H1 (cell line): Measurements from ENCODE around the gene TAF9. TPM values are rescaled to one million over a fixed set of nuclear protein-coding genes. Genes with fewer than 3 reads are reported as not detected.

Experiments used
- CTCF ChIA-PET: fragments of 300-600 bp; sonication (Branson Sonifier 250); formaldehyde crosslinking; loops from one replicate; lab custom pipeline; 2021; ENCODE audit not compliant: partially characterized antibody; lab: Charles Lee
- POLR2A ChIA-PET: fragments of 300-600 bp; sonication (Branson Sonifier 250); formaldehyde crosslinking; loops from one replicate; lab custom pipeline; 2021; ENCODE audit warnings: inconsistent platforms; ENCODE audit not compliant: partially characterized antibody; lab: Charles Lee
- DNase-seq, 2 experiments: peaks; one replicate each; pipeline versions ENCODE4 v3.0.0 to v3.0.0-alpha.2; 2010 to 2022; ENCODE audit warnings: low spot score in 2 of 2, low read depth in 1 of 2, mixed read lengths in 1 of 2
- FAIRE-seq: peaks from 2 replicates; lab custom pipeline; 2011; peaks lifted over from hg19 to GRCh38; lab: Jason Lieb, UNC
- H2AFZ ChIP-seq: 2 replicates; pipeline ENCODE4 v1.8.1; 2012; ENCODE audit warnings: low read length, inconsistent platforms
- H2AK5ac ChIP-seq: 2 replicates; pipeline ENCODE4 v1.6.1; 2013; ENCODE audit warnings: low read depth, low read length
- H2BK120ac ChIP-seq: replicated peaks from 2 replicates; pipeline ENCODE3; 2013; ENCODE audit warnings: low read depth, low read length, inconsistent platforms
- H2BK12ac ChIP-seq: 2 replicates; pipeline ENCODE4 v1.6.1; 2013; ENCODE audit warnings: low read depth, low read length
- H2BK15ac ChIP-seq: 2 replicates; pipeline ENCODE4 v1.6.1; 2013; ENCODE audit warnings: low read length
- H2BK20ac ChIP-seq: 2 replicates; pipeline ENCODE4 v1.6.1; 2013; ENCODE audit warnings: low read length
- H2BK5ac ChIP-seq: 2 replicates; pipeline ENCODE4 v1.6.1; 2013; ENCODE audit warnings: low read depth, low read length
- H3K14ac ChIP-seq: 2 replicates; pipeline ENCODE4 v1.6.1; 2013; ENCODE audit warnings: inconsistent platforms; ENCODE audit not compliant: insufficient read length
- H3K18ac ChIP-seq: 2 replicates; pipeline ENCODE4 v1.6.1; 2013; ENCODE audit warnings: low read length; ENCODE audit errors: extremely low read depth
- H3K23ac ChIP-seq: 2 replicates; pipeline ENCODE4 v1.6.1; 2013; ENCODE audit warnings: inconsistent platforms; ENCODE audit not compliant: insufficient read length
- H3K23me2 ChIP-seq: 2 replicates; pipeline ENCODE4 v1.6.1; 2013; ENCODE audit warnings: low read depth, low read length
- H3K27ac ChIP-seq: 2 replicates; pipeline ENCODE4 v1.6.1; 2011; ENCODE audit warnings: low read depth, low read length, inconsistent platforms
- H3K27me3 ChIP-seq, 4 experiments: replicated peaks in 1 of 4; 1 replicate in 1 of 4; 2 replicates in 3 of 4; pipeline versions ENCODE4 v1.6.1 to v1.8.1; 2011 to 2013; ENCODE audit warnings: low read length in 3 of 4, mild to moderate bottlenecking in 3 of 4, inconsistent platforms in 2 of 4, mixed read lengths in 2 of 4, moderate library complexity in 1 of 4; ENCODE audit not compliant: control insufficient read depth in 3 of 4, insufficient read depth in 3 of 4; ENCODE audit errors: extremely low read depth in 1 of 4
- H3K36me3 ChIP-seq, 4 experiments: 2 replicates each; pipeline versions ENCODE4 v1.6.1 to v1.8.1; 2011 to 2013; ENCODE audit warnings: mild to moderate bottlenecking in 4 of 4, low read length in 3 of 4, moderate library complexity in 2 of 4, control low read depth in 1 of 4, inconsistent platforms in 1 of 4; ENCODE audit not compliant: insufficient read depth in 4 of 4, control insufficient read depth in 2 of 4
- H3K4ac ChIP-seq: replicated peaks from 2 replicates; pipeline ENCODE3; 2013; ENCODE audit warnings: low read length, low read depth, mixed read lengths, inconsistent platforms; ENCODE audit not compliant: insufficient read length
- H3K4me1 ChIP-seq, 4 experiments: replicated peaks in 1 of 4; 1 replicate in 1 of 4; 2 replicates in 3 of 4; pipeline versions ENCODE4 v1.6.1 to v1.8.1; 2011 to 2013; ENCODE audit warnings: low read length in 3 of 4, inconsistent platforms in 2 of 4, mixed read lengths in 1 of 4; ENCODE audit not compliant: insufficient read depth in 4 of 4, control insufficient read depth in 3 of 4
- H3K4me2 ChIP-seq, 2 experiments: 2 replicates each; pipeline versions ENCODE4 v1.6.1 to v1.8.1; 2011 to 2013; ENCODE audit warnings: low read depth in 2 of 2, low read length in 2 of 2, control low read depth in 1 of 2, inconsistent platforms in 1 of 2, mild to moderate bottlenecking in 1 of 2; ENCODE audit not compliant: insufficient read depth in 1 of 2
- H3K4me3 ChIP-seq, 4 experiments: fragments of 200-600, 300-600 bp in 1 of 4; sonication (generic), shearing (Covaris generic), sonication (Bioruptor Twin) in 1 of 4; 2 replicates each; pipeline versions ENCODE4 v1.5.1 to v1.8.1; 2011 to 2016; ENCODE audit warnings: low read length in 4 of 4, low read depth in 3 of 4, control low read depth in 2 of 4, inconsistent platforms in 2 of 4, mild to moderate bottlenecking in 2 of 4, mixed read lengths in 1 of 4, moderate library complexity in 1 of 4; ENCODE audit not compliant: insufficient read depth in 2 of 4; ENCODE audit errors: extremely low read depth in 1 of 4
- H3K56ac ChIP-seq: replicated peaks from 2 replicates; pipeline ENCODE3; 2013; ENCODE audit warnings: low read depth, mild to moderate bottlenecking, mixed read lengths, low read length, inconsistent platforms; ENCODE audit not compliant: insufficient read length
- H3K79me1 ChIP-seq: 2 replicates; pipeline ENCODE4 v1.6.1; 2013; ENCODE audit warnings: low read depth, low read length, control low read depth
- H3K79me2 ChIP-seq, 2 experiments: 2 replicates each; pipeline versions ENCODE4 v1.6.1 to v1.8.1; 2012 to 2013; ENCODE audit warnings: low read length in 2 of 2, mild to moderate bottlenecking in 2 of 2, inconsistent platforms in 1 of 2; ENCODE audit not compliant: insufficient read depth in 2 of 2, control insufficient read depth in 1 of 2
- H3K9ac ChIP-seq, 4 experiments: replicated peaks in 1 of 4; 1 replicate in 1 of 4; 2 replicates in 3 of 4; pipeline versions ENCODE4 v1.6.1 to v1.8.1; 2011 to 2013; ENCODE audit warnings: low read depth in 3 of 4, low read length in 3 of 4, control low read depth in 2 of 4, mild to moderate bottlenecking in 2 of 4, moderate library complexity in 2 of 4, inconsistent platforms in 1 of 4; ENCODE audit errors: extremely low read depth in 1 of 4
- H3K9me3 ChIP-seq, 2 experiments: 2 replicates each; pipeline versions ENCODE4 v1.6.1 to v1.8.1; 2012 to 2013; ENCODE audit warnings: mild to moderate bottlenecking in 2 of 2, moderate library complexity in 2 of 2, control low read depth in 1 of 2, inconsistent platforms in 1 of 2, low read depth in 1 of 2, low read length in 1 of 2, mixed read lengths in 1 of 2; ENCODE audit not compliant: insufficient read depth in 2 of 2
- H4K20me1 ChIP-seq, 2 experiments: replicated peaks in 1 of 2; 2 replicates each; pipeline versions ENCODE3 to v1.8.1; 2011 to 2013; ENCODE audit warnings: inconsistent platforms in 2 of 2, low read length in 2 of 2, mild to moderate bottlenecking in 1 of 2; ENCODE audit not compliant: insufficient read depth in 2 of 2, control insufficient read depth in 1 of 2
- H4K5ac ChIP-seq: 2 replicates; pipeline ENCODE4 v1.6.1; 2013; ENCODE audit warnings: low read length, low read depth, mixed read lengths, inconsistent platforms; ENCODE audit not compliant: insufficient read length
- H4K8ac ChIP-seq: 2 replicates; pipeline ENCODE4 v1.8.0; 2013; ENCODE audit warnings: mild to moderate bottlenecking, moderate library complexity, low read length, inconsistent platforms; ENCODE audit not compliant: insufficient read depth; ENCODE audit errors: extremely low read depth
- H4K91ac ChIP-seq: replicated peaks from 2 replicates; pipeline ENCODE3; 2013; ENCODE audit warnings: low read length, mixed read lengths, inconsistent platforms; ENCODE audit not compliant: insufficient read length
- CBX8 ChIP-seq: fragments of 300-800, 300-1000 bp; sonication (generic); IDR thresholded peaks from 2 replicates; pipeline ENCODE4 v1.7.1; 2016; ENCODE audit warnings: low read depth, low read length, borderline replicate concordance
- CHD1 ChIP-seq: IDR thresholded peaks from 2 replicates; pipeline ENCODE4 v1.6.1; 2012; ENCODE audit warnings: low read depth, low read length, improper control_type of control experiment
- EP300 ChIP-seq, 2 experiments: IDR thresholded peaks; 1 replicate in 1 of 2; 2 replicates in 1 of 2; pipeline ENCODE4 v1.6.1; 2011 to 2012; ENCODE audit warnings: low read depth in 2 of 2, low read length in 2 of 2, mild to moderate bottlenecking in 2 of 2, borderline replicate concordance in 1 of 2, inconsistent platforms in 1 of 2, moderate library complexity in 1 of 2
- TAF1 ChIP-seq: IDR thresholded peaks from 2 replicates; pipeline ENCODE4 v1.6.1; 2011; ENCODE audit warnings: mild to moderate bottlenecking, low read depth, low read length
- TAF7 ChIP-seq: optimal IDR thresholded peaks from 2 replicates; pipeline ENCODE3; 2011; ENCODE audit warnings: low read depth, mild to moderate bottlenecking, inconsistent platforms, low read length, moderate library complexity, borderline replicate concordance
- WGBS, 2 experiments: shearing (Covaris generic) in 1 of 2; methylation state at CpG; one replicate each; pipeline versions ENCODE4 v1.1.6 to v1.1.7; 2013 to 2015; ENCODE audit warnings: low lambda C conversion rate in 2 of 2, mixed read lengths in 2 of 2, inconsistent platforms in 1 of 2, low coverage in 1 of 2, missing lambda C conversion rate in 1 of 2; ENCODE audit not compliant: insufficient replicate concordance in 2 of 2, insufficient coverage in 1 of 2, insufficient read length in 1 of 2; ENCODE audit errors: extremely low coverage in 1 of 2, missing lambda C conversion rate in 1 of 2; 5-methylcytosine and 5-hydroxymethylcytosine counted together
- polyA plus RNA-seq, 7 experiments: library from polyadenylated mRNA; depleted of rRNA in 3 of 7; stranded (reverse) in 5 of 7; unstranded in 2 of 7; fragments of >200 nt in 5 of 7; fragments of 200-250 nt in 2 of 7; gene quantifications; 1 replicate in 5 of 7; 2 replicates in 1 of 7; 4 replicates in 1 of 7; pipeline versions ENCODE4 v1.2.1 to v1.2.3, GENCODE V29; 2011 to 2013; ENCODE audit warnings: missing spikeins in 2 of 7, mixed read lengths in 2 of 7
- total RNA-seq: library from RNA; stranded (reverse); fragmentation: NEBNext Ultra II Directional; extraction: Animal tissue kit (Norgen Biotek cat#: 25700); gene quantifications from 2 replicates; pipeline ENCODE4 v1.2.1, GENCODE V29; 2021
- TF ChIP-seq, protein P1 (sequence below), 3 experiments: IDR thresholded peaks; 1 replicate in 2 of 3; 2 replicates in 1 of 3; pipeline versions ENCODE4 v1.5.1 to v1.6.1; 2011; ENCODE audit warnings: low read length in 3 of 3, mild to moderate bottlenecking in 3 of 3, inconsistent platforms in 2 of 3, low read depth in 1 of 3, moderate library complexity in 1 of 3; ENCODE audit not compliant: insufficient read depth in 1 of 3; ENCODE audit errors: control extremely low read depth in 1 of 3
- TF ChIP-seq, protein P2 (sequence below): IDR thresholded peaks from 2 replicates; pipeline ENCODE4 v1.6.1; 2011; ENCODE audit warnings: low read depth, mild to moderate bottlenecking, low read length; ENCODE audit not compliant: insufficient read depth

Gene TAF9
- total and polyA plus RNA-seq, 2 of the 8 experiments (the other 6 are each of a cell fraction or from before 2014, with no cell fraction given): 85.1 to 135 TPM

DNA sequence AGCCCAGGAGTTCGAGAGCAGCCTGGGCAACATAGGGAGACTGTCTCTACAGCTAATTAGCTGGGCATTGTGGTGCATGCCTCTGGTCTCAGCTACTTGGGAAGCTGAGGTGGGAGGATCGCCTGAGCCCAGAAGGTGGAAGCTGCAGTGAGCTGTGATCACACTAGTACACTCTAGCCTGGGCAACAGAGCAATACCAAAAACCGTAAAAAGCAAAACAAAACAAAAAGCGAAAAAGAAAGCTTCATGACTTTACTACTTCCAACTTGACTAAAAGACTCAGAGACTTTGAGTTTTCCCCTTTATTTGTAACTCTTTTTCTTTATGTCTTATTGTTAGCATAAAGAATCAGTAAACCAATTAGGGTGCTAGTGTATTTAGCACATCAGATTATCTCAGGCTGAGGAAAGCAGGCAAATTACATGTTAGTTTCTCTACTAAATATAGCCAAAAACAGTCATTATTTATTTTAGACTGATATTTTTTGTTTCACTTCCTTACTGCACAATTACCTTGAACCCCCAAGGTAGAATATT is 5.7 kb upstream of the TAF9 start:
- Histone ChIP-seq H3K4ac (no peak overlapping the region), H2BK15ac (no peak overlapping the region), H3K4me2 (no peak overlapping the region), H3K9ac (no peak overlapping the region), H3K23me2 (no peaks in the 10 kb centered on the region; the same call in 1 of the 2 replicates), H3K4me3 (no peak overlapping the region), H3K36me3 (peaks cover 3 to 38% (median 7%) of the 10 kb centered on the region in 4 experiments), H4K8ac (no peak overlapping the region), H3K79me2 (peaks cover 3 to 22% of the 10 kb centered on the region in 2 experiments; a peak in 3 of 4 replicates), H2BK120ac (no peak overlapping the region), H3K14ac (no peak overlapping the region), H4K20me1 (no peaks in the 10 kb centered on the region), H3K56ac (no peak overlapping the region), H4K5ac (no peak overlapping the region), H3K9me3 (no peaks in the 10 kb centered on the region), H3K27me3 (no peaks in the 10 kb centered on the region), H3K79me1 (no peaks in the 10 kb centered on the region), H4K91ac (no peak overlapping the region), H2AFZ (no peak overlapping the region), H3K4me1 (0 out of 7 replicates have a peak, but pooled peaks cover 0 to 3% (median 0%) of the 10 kb centered on the region in 4 experiments), H2AK5ac (no peak overlapping the region), H3K23ac (no peak overlapping the region), H2BK20ac (no peak overlapping the region), H3K27ac (no peak overlapping the region), H2BK5ac (no peak overlapping the region), H2BK12ac (no peak overlapping the region), H3K18ac (no peak overlapping the region)
- ChIA-PET POLR2A (no interaction called here), CTCF (no interaction called here)
- FAIRE-seq: no peak
- DNase-seq: no peak
- no peak for TF ChIP-seq TAF1
- TF ChIP-seq TAF7: no peak
- TF ChIP-seq CHD1: no peak
- no peak for TF ChIP-seq EP300 (IDR thresholded peaks at IDR 0.05; ENCODE audit: borderline replicate concordance in 1 of 2, low read depth in 2 of 2, low read length in 2 of 2)
- TF ChIP-seq CBX8: no peak
- TF ChIP-seq, protein P1, sequence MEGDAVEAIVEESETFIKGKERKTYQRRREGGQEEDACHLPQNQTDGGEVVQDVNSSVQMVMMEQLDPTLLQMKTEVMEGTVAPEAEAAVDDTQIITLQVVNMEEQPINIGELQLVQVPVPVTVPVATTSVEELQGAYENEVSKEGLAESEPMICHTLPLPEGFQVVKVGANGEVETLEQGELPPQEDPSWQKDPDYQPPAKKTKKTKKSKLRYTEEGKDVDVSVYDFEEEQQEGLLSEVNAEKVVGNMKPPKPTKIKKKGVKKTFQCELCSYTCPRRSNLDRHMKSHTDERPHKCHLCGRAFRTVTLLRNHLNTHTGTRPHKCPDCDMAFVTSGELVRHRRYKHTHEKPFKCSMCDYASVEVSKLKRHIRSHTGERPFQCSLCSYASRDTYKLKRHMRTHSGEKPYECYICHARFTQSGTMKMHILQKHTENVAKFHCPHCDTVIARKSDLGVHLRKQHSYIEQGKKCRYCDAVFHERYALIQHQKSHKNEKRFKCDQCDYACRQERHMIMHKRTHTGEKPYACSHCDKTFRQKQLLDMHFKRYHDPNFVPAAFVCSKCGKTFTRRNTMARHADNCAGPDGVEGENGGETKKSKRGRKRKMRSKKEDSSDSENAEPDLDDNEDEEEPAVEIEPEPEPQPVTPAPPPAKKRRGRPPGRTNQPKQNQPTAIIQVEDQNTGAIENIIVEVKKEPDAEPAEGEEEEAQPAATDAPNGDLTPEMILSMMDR (IDR thresholded peaks at IDR 0.05; ENCODE audit: control extremely low read depth in 1 of 3, insufficient read depth in 1 of 3, low read depth in 1 of 3, low read length in 3 of 3): no peak
- TF ChIP-seq, protein P2, sequence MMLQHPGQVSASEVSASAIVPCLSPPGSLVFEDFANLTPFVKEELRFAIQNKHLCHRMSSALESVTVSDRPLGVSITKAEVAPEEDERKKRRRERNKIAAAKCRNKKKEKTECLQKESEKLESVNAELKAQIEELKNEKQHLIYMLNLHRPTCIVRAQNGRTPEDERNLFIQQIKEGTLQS: no peak
- WGBS, 2 experiments: 95% methylated on average over 4 of the region's 4 CpGs; no CpG with 5 or more reads in 1 of the 2 experiments
